Ishikawa (cell line): ENCODE data around the gene UACA.

Experiments
- CEBPB ChIP-seq: IDR thresholded peaks from 2 replicates; pipeline ENCODE4 v1.6.1; 2012
- EP300 ChIP-seq: IDR thresholded peaks from 2 replicates; pipeline ENCODE4 v1.6.1; 2012; ENCODE audit warnings: borderline replicate concordance
- FOXM1 ChIP-seq: IDR thresholded peaks from 2 replicates; pipeline ENCODE4 v1.6.1; 2012; ENCODE audit warnings: low read depth, borderline replicate concordance
- NFIC ChIP-seq: IDR thresholded peaks from 2 replicates; pipeline ENCODE4 v1.6.1; 2012
- RAD21 ChIP-seq: IDR thresholded peaks from 2 replicates; pipeline ENCODE4 v1.6.1; 2012; ENCODE audit warnings: low read depth
- TAF1 ChIP-seq: IDR thresholded peaks from 2 replicates; pipeline ENCODE4 v1.6.1; 2012; ENCODE audit warnings: low read depth, mild to moderate bottlenecking
- TCF12 ChIP-seq: IDR thresholded peaks from 2 replicates; pipeline ENCODE4 v1.6.1; 2012; ENCODE audit warnings: low read depth
- TEAD4 ChIP-seq: IDR thresholded peaks from 2 replicates; pipeline ENCODE4 v1.6.1; 2012
- YY1 ChIP-seq: IDR thresholded peaks from 2 replicates; pipeline ENCODE4 v1.6.1; 2012; ENCODE audit warnings: low read depth

- TF ChIP-seq TAF1 (no peak), TEAD4 (no peak), FOXM1 (no peak), RAD21 (peak; percentile 53; the same call in 1 of the 2 replicates), NFIC (no peak), YY1 (no peak), EP300 (no peak), TCF12 (no peak), CEBPB (no peak)
These were observed 126.7 kb downstream of the UACA start for GRCh38 chr15:70636540-70637165.
